GM18909 (cell line): ENCODE measurements around the gene OR2Y1.
"Not testable (repeated sequence)": the region's sequence is repeated elsewhere in the genome, so short reads cannot be mapped to it uniquely, and the experiment has no call there.

Experiments used
- ATAC-seq: cut with Tn5 transposase; IDR thresholded peaks from one replicate; pipeline ENCODE4 v1.9.1; 2021; ENCODE audit warnings: mild to moderate bottlenecking; ENCODE audit not compliant: unreplicated experiment, poor library complexity

OR2Y1 gene, protein sequence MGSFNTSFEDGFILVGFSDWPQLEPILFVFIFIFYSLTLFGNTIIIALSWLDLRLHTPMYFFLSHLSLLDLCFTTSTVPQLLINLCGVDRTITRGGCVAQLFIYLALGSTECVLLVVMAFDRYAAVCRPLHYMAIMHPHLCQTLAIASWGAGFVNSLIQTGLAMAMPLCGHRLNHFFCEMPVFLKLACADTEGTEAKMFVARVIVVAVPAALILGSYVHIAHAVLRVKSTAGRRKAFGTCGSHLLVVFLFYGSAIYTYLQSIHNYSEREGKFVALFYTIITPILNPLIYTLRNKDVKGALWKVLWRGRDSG

GRCh38 chr5:180739958-180740357, at the start of gene OR2Y1:
TSS of gene OR2Y1 (minus strand) at chr5:180740058. CDS start at chr5:180740058, 0 bp downstream.
- no peak for ATAC-seq

DNA sequence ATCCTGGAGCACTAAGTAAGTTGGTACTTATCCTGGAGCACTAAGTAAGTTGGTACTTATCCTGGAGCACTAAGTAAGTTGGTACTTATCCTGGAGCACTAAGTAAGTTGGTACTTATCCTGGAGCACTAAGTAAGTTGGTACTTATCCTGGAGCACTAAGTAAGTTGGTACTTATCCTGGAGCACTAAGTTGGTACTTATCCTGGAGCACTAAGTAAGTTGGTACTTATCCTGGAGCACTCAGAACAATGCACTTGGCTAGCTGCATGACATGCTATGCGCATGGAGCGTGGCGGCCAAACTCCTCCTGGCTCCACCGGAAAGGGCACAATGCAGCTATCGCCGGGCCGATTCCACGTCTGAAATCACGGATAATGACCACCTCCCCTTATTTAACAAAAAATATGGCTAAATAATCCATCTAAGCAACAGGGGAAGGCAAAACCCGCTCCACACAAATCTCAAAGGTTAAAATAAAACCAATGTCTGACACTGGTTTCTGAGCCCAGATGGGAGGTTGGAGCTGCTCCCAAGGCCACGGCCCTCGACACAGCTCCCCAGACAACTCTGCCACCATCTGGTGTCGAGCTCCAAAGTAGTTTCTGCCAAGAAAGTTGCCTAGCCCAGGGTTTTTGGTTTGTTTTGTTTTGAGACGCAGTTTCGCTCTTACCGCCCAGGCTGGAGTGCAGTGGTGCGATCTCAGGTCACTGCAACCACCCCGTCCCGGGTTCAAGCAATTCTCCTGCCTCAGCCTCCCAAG, 49.0 kb upstream of the OR2Y1 start:
- not testable (repeated sequence) for ATAC-seq

GRCh38 chr5:180787711-180788431, 48.0 kb upstream of the OR2Y1 start:
- no peak for ATAC-seq

- ATAC-seq: no peak
These were observed 46.9 kb upstream of the OR2Y1 start for GRCh38 chr5:180786531-180787398.

DNA sequence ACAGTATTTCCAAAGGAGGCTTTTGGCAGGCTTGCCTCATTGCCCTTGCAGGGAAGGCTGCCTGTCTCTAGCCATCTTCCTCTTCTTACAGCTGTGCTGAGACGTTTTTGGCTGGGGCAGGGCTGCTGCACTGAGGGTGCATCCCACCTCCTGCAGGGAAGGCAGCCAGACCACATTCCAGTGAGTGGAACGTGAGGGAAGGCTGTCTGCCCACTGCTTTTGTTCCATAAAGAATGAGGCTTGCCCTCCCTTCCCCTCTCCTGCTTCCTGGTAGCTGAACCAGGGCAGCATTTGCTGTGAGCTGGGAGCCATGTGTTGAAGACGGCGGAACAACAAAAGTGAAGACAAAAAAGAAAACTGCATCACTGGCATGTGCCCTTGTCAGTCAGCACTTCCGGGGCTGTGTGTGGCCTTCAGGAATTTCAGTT, 46.0 kb upstream of the OR2Y1 start:
- no peak for ATAC-seq

GRCh38 chr5:180785121-180785781, 45.4 kb upstream of the OR2Y1 start:
- ATAC-seq: no peak

DNA sequence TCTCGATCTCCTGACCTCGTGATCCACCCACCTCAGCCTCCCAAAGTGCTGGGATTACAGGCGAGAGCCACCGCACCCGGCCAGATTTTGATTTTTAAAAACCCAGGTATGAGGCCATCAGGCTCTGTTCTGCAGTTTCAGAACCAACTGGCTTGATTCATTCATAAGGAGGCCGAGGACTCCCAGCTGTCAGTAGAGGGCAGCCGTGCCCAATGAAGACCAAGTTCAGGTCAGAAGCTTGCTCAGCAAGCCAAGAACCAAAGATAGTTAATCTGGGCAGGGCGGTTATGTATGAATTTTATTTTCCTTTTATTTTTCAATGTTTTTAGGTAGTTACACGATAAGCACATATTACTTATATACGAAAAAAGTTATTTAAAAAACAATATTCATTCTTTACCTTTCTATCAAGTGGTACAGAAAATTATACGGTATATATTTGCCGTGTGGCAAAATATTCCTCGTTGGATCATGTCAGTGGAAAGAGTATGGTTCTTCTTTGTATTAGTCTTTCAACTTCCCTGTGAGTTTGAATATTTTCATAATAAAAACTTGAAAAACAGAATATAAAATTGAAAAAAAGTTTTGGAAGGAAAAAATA, 44.7 kb upstream of the OR2Y1 start:
- ATAC-seq: peak; percentile 56

DNA sequence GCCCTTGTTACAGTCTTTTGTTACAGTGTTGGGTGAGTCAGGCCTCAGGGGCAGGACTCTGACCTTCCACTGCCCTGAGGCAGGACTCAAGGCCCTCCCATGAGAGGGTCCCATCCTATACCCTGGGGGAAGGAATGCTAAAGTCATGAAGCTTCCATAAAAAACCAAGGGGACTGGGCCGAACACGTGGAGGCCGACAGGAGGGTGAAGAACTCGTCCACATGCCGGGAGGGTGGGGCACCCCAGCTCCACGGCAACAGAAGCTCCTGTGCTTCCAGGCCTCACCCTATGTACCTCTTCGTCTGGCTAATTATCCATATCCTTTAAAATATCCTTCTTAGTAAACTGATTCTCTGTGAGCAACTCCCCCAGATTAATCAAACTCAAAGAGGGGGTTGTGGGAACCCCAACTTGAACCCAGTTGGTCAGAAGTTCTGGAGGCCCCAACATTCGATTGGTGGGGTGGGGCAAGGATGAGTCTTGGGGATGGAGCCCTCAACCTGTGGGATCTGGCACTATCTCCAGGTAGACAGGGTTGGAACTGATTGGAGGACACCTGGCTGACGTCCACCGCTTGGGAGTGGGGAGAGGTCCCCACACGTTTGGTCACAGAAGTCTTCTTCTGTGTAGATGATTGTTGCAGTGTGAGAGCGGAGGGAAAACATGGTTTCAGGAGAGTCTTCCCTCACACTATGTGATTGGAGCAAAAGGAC, 43.6 kb upstream of the OR2Y1 start:
- no peak for ATAC-seq

DNA sequence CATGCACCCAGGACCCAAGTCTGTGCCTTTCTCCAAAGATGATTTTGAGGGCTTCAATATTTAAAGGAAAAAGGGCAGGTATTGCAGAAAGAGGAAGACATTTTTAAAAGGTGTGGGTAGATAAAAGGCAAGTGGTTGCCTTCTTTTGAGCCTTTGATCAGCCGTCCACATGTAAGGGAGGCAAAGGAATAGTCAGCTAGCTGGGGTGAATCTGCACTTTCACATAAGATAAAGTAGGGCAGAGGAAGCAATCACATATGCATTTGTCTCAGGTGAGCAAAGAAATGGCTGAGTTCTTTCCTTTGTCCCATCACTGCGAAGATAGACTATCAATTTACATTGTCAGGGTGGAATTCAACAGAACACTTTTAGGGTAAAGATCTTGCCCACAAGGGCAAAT, 42.9 kb upstream of the OR2Y1 start:
- ATAC-seq: no peak

DNA sequence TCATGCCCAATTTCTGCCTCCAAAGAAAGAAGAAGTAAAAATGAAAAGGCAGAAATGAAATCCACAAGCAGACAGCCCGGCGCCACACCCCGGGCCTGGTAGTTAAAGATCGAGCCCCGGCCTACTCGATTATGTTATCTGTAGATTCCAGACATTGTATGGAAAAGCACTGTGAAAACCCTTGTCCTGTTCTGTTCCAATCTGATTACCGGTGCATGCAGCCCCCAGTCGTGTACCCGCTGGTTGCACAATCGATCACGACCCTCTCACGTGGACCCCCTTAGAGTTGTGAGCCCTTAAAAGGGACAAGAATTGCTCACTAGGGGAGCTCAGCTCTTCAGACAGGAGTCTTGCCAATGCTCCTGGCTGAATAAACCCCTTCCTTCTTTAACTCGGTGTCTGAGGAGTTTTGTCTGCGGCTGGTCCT, 42.1 kb upstream of the OR2Y1 start:
- ATAC-seq: not testable (repeated sequence)

DNA sequence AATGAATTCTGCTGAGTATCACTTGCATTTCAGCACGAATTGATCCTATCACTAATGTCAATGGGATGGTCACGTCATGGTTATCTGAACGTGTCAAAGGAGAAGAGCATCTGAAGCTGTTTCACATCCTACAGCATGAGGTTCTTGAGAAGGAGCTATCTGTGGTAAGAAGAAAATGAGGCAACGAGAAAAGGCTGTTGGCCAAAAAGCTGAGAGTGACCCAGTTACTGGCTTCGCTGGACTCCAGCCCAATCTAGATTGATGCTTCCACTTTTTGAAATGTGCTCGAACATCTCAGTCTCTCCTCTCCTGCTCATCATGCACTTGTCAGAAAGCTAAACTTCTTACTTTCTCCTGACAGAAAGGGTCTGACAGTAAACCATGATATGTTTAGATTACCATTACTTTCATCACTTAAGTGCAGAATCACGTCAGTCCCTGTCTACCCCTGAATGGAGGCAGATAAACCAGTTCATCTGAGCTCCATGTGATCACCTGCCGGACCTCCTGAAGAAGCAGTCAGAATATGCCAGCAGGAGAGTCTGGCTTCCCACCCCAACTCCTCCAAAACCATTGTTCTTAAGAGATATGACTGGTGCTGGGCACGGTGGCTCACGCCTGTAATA, 40.2 kb upstream of the OR2Y1 start:
- ATAC-seq: no peak

- ATAC-seq: no peak
These were observed 37.6 kb upstream of the OR2Y1 start for GRCh38 chr5:180777475-180777874.

DNA sequence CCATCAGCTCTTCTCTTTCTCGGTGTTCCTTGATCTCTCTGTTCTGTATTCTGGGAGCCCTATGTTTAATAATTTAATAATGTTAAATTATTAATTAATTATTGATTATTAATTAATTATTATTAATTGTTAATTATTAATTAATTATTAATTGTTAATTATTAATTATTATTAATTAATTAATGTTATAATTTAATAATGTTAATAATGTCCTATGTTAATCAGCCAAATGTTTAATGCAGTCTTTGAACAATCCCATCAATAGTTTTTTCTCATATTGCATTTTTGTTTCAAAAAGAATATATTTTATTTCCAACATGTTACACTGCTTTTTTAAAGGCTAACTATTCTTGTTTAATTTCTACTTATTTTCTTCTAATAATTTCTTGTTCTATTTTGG, 36.5 kb upstream of the OR2Y1 start:
- no peak for ATAC-seq

GRCh38 chr5:180775624-180776023, 35.8 kb upstream of the OR2Y1 start:
- ATAC-seq: no peak

DNA sequence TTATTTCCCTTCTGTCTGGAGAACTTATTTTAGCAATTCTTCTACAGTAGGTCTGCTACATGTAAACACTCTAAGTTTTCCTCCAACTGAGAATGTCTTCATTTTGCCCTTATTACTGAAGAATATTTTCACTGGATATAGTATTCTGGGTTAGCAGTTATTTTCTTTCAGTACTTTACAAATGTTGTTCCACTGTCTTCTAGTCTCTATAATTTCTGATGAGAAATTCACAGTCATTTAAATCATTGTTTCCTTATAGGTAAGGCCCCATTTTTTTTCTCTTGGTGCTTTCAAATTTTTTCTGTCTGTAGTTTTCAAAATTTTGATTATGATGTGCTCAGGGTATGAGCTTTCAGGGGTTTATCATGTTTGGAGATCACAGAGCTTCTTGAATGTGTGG, 32.0 kb upstream of the OR2Y1 start:
- no peak for ATAC-seq

- no peak for ATAC-seq
These were observed 30.0 kb upstream of the OR2Y1 start for GRCh38 chr5:180769821-180770220.

DNA sequence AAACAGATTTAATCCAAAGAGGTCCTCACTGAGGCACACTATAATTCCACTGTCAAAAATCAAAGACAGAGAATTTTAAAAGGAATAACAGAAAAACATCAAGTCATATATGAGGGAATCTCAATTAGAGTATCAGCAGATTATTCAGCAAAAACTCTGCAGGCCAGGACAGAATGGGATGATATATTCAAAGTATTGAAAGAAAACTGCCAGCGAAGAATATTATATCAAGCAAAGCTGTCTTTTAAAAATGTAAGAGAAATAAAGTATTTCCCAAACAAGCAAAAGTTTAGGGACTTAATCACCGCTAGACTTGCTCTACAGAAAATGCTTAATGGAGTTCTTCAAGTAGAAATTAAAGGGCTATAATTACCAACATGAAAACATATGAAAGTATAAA, 15.7 kb upstream of the OR2Y1 start:
- ATAC-seq: no peak

GRCh38 chr5:180744253-180744652, 4.4 kb upstream of the OR2Y1 start:
- no peak for ATAC-seq
